SK-N-SH (cell line): ENCODE results near the gene WDR75. TPM values are rescaled to one million over a fixed set of nuclear protein-coding genes. Genes with fewer than 3 reads are reported as not detected.

ENCODE experiments used
- CTCF ChIA-PET: fragments of 300-600, 350-600 bp; formaldehyde crosslinking; extraction: SDS; loops from one replicate; lab custom pipeline; 2021; lab: Yijun Ruan, JAX
- POLR2A ChIA-PET: fragments of 350-600 bp; sonication (Branson Sonifier 250); formaldehyde crosslinking; extraction: SDS; loops from one replicate; lab custom pipeline; 2020; ENCODE audit warnings: antibody characterized with exemption, inconsistent platforms; lab: Yijun Ruan, JAX
- DNase-seq: peaks from one replicate; pipeline ENCODE4 v3.0.0; 2012
- H2AFZ ChIP-seq: fragments of 200-600 bp; sonication (generic); 2 replicates; pipeline ENCODE4 v1.8.1; 2016; ENCODE audit warnings: antibody characterized with exemption, mild to moderate bottlenecking, low read depth
- H3F3A ChIP-seq: fragments of 200-600 bp; sonication (generic); replicated peaks from 2 replicates; pipeline ENCODE3; 2016; ENCODE audit warnings: antibody characterized with exemption, mild to moderate bottlenecking; ENCODE audit not compliant: insufficient read depth
- H3K27ac ChIP-seq, 2 experiments: fragments of 200-500 bp in 1 of 2; fragments of 200-600 bp in 1 of 2; sonication (Bioruptor generic) in 1 of 2; sonication (generic), shearing (Covaris generic) in 1 of 2; 2 replicates each; pipeline versions ENCODE4 v1.5.1 to v1.6.1; 2014 to 2016; ENCODE audit warnings: low read depth in 2 of 2, inconsistent platforms in 1 of 2, low read length in 1 of 2, mild to moderate bottlenecking in 1 of 2, mixed read lengths in 1 of 2
- H3K27me3 ChIP-seq: fragments of 200-600 bp; sonication (generic), shearing (Covaris generic); 2 replicates; pipeline ENCODE4 v1.6.1; 2016; ENCODE audit warnings: mixed run types; ENCODE audit not compliant: insufficient read depth
- H3K36me3 ChIP-seq, 2 experiments: fragments of 200-500 bp in 1 of 2; fragments of 200-600 bp in 1 of 2; sonication (Bioruptor generic) in 1 of 2; sonication (generic) in 1 of 2; replicated peaks in 1 of 2; 2 replicates each; pipeline versions ENCODE3 to v1.5.1; 2014 to 2016; ENCODE audit warnings: low read length in 1 of 2, mild to moderate bottlenecking in 1 of 2; ENCODE audit not compliant: insufficient read depth in 2 of 2, control insufficient read depth in 1 of 2
- H3K4me1 ChIP-seq, 2 experiments: fragments of 200-500 bp in 1 of 2; fragments of 200-600 bp in 1 of 2; sonication (Bioruptor generic) in 1 of 2; sonication (generic), shearing (Covaris generic) in 1 of 2; 2 replicates each; pipeline versions ENCODE4 v1.5.1 to v1.6.1; 2014 to 2016; ENCODE audit warnings: low read depth in 1 of 2, low read length in 1 of 2, mixed run types in 1 of 2; ENCODE audit not compliant: insufficient read depth in 2 of 2, control insufficient read depth in 1 of 2
- H3K4me2 ChIP-seq: fragments of 200-600 bp; sonication (generic), shearing (Covaris generic); 2 replicates; pipeline ENCODE4 v1.6.1; 2017; ENCODE audit warnings: mixed run types
- H3K4me3 ChIP-seq, 2 experiments: fragments of 200-500 bp in 1 of 2; fragments of 200-600 bp in 1 of 2; sonication (Bioruptor generic) in 1 of 2; sonication (generic), shearing (Covaris generic) in 1 of 2; 2 replicates each; pipeline versions ENCODE4 v1.5.1 to v1.8.1; 2014 to 2016; ENCODE audit warnings: low read depth in 2 of 2, inconsistent platforms in 1 of 2, low read length in 1 of 2, mild to moderate bottlenecking in 1 of 2, mixed read lengths in 1 of 2, moderate library complexity in 1 of 2
- H3K79me2 ChIP-seq: fragments of 200-600 bp; sonication (generic); 2 replicates; pipeline ENCODE4 v1.8.1; 2017; ENCODE audit warnings: mild to moderate bottlenecking; ENCODE audit not compliant: insufficient read depth
- H3K9ac ChIP-seq: fragments of 200-600 bp; sonication (generic); 2 replicates; pipeline ENCODE4 v1.6.1; 2017; ENCODE audit warnings: mixed run types
- H3K9me2 ChIP-seq: fragments of 200-600 bp; sonication (generic); 2 replicates; pipeline ENCODE4 v1.6.1; 2017; ENCODE audit warnings: mixed run types
- H3K9me3 ChIP-seq: fragments of 200-600 bp; sonication (generic); 2 replicates; pipeline ENCODE4 v1.6.1; 2017; ENCODE audit warnings: mixed run types, mild to moderate bottlenecking, moderate library complexity
- H4K20me1 ChIP-seq: fragments of 200-600 bp; sonication (generic); 2 replicates; pipeline ENCODE4 v1.6.1; 2017; ENCODE audit warnings: mild to moderate bottlenecking, mixed run types; ENCODE audit not compliant: insufficient read depth
- EP300 ChIP-seq, 2 experiments: IDR thresholded peaks; 2 replicates each; pipeline versions ENCODE4 v1.4.0 to v1.6.1; 2012; ENCODE audit warnings: borderline replicate concordance in 1 of 2, low read depth in 1 of 2, low read length in 1 of 2
- EZH2phosphoT487 ChIP-seq: fragments of 200-600 bp; sonication (generic); IDR thresholded peaks from 2 replicates; pipeline ENCODE4 v1.6.1; 2017; ENCODE audit warnings: low read depth, mixed run types, mild to moderate bottlenecking, antibody characterized with exemption, moderate library complexity, borderline replicate concordance
- FOXJ3 ChIP-seq: sonication (generic); formaldehyde crosslinking; IDR thresholded peaks from 2 replicates; pipeline ENCODE4 v1.5.1; 2020; ENCODE audit warnings: mild to moderate bottlenecking, missing genetic modification reagents
- IRF3 ChIP-seq: fragments of 150-350 bp; IDR thresholded peaks from 2 replicates; pipeline ENCODE4 v1.6.1; 2016; ENCODE audit warnings: mild to moderate bottlenecking, low read depth, low read length
- JUND ChIP-seq: IDR thresholded peaks from 2 replicates; pipeline ENCODE4 v1.4.0; 2012
- MXI1 ChIP-seq: IDR thresholded peaks from 2 replicates; pipeline ENCODE4 v1.6.1; 2012; ENCODE audit warnings: mild to moderate bottlenecking, low read depth, low read length, improper control_type of control experiment
- NFIC ChIP-seq: IDR thresholded peaks from 2 replicates; pipeline ENCODE4 v1.4.0; 2012; ENCODE audit warnings: borderline replicate concordance
- PBX3 ChIP-seq: IDR thresholded peaks from 2 replicates; pipeline ENCODE4; 2012
- POLR2AphosphoS5 ChIP-seq: IDR thresholded peaks from 2 replicates; pipeline ENCODE4 v1.6.1; 2012; ENCODE audit warnings: low read depth, low read length
- RCOR1 ChIP-seq: fragments of 150-350 bp; IDR thresholded peaks from 2 replicates; pipeline ENCODE4 v1.6.1; 2017; ENCODE audit warnings: antibody characterized with exemption, low read length
- RXRA ChIP-seq: IDR thresholded peaks from 2 replicates; pipeline ENCODE4 v1.4.0; 2012; ENCODE audit warnings: low read depth, mild to moderate bottlenecking, borderline replicate concordance
- TCF12 ChIP-seq: IDR thresholded peaks from 2 replicates; pipeline ENCODE4 v1.4.0; 2012
- TEAD4 ChIP-seq: IDR thresholded peaks from 2 replicates; pipeline ENCODE4 v1.4.0; 2012; ENCODE audit warnings: mild to moderate bottlenecking, borderline replicate concordance; ENCODE audit not compliant: insufficient read depth
- USF1 ChIP-seq: IDR thresholded peaks from 2 replicates; pipeline ENCODE4 v1.4.0; 2012; ENCODE audit warnings: low read depth, borderline replicate concordance
- USF2 ChIP-seq: fragments of 150-350 bp; IDR thresholded peaks from 2 replicates; pipeline ENCODE4 v1.6.1; 2017; ENCODE audit warnings: antibody characterized with exemption, low read length, low read depth, borderline replicate concordance
- YY1 ChIP-seq: IDR thresholded peaks from 2 replicates; pipeline ENCODE4 v1.4.0; 2012; ENCODE audit warnings: low read depth, mild to moderate bottlenecking
- WGBS: methylation state at CpG from one replicate; pipeline ENCODE4 v1.1.6; 2017; ENCODE audit warnings: low lambda C conversion rate; 5-methylcytosine and 5-hydroxymethylcytosine counted together
- polyA plus RNA-seq, 3 experiments: library from polyadenylated mRNA; depleted of rRNA; stranded (reverse); fragments of >200 nt; gene quantifications; 2 replicates each; pipeline ENCODE4 v1.2.3, GENCODE V29; 2012

The WDR75 gene
- polyA plus RNA-seq, 1 of the 3 experiments (the other 2 are of a cell fraction) = 25.6 TPM

GRCh38 chr2:189519631-189520387, 78.5 kb downstream of the WDR75 start (continued):
- TF ChIP-seq NFIC = no peak

GRCh38 chr2:189521699-189522434, 80.6 kb downstream of the WDR75 start:
- Histone ChIP-seq H3K4me1 (no peaks in the 10 kb centered on the region), H3K9ac (no peak overlapping the region), H3K9me2 (no peaks in the 10 kb centered on the region), H3K79me2 (no peaks in the 10 kb centered on the region), H3K4me2 (no peak overlapping the region), H4K20me1 (no peaks in the 10 kb centered on the region), H3K9me3 (no peaks in the 10 kb centered on the region), H3K27me3 (no peaks in the 10 kb centered on the region), H3K27ac (no peak overlapping the region), H3K4me3 (no peak overlapping the region)
- POLR2A ChIA-PET = no interaction called here
- DNase-seq = no peak
- TF ChIP-seq RXRA (no peak), MXI1 (no peak), TCF12 (no peak), YY1 (no peak), TEAD4 (no peak), JUND (no peak), EZH2phosphoT487 (no peak), USF1 (no peak), FOXJ3 (no peak), IRF3 (no peak), USF2 (no peak), PBX3 (no peak), RCOR1 (no peak), EP300 (IDR thresholded peaks at IDR 0.05; ENCODE audit: borderline replicate concordance in 1 of 2, low read depth in 1 of 2, low read length in 1 of 2) (no peak), POLR2AphosphoS5 (no peak)
- TF ChIP-seq, all 33 proteins: peak for 0
- H3K36me3 ChIP-seq = no peaks in the 10 kb centered on the region
- H2AFZ ChIP-seq = no peak overlapping the region
- CTCF ChIA-PET = no interaction called here
- H3F3A ChIP-seq = no peaks in the 10 kb centered on the region
- 95% methylated on average over 2 of the region's 2 CpGs for WGBS
